Thymus (tissue), 11 donors: ENCODE data around the gene TSPEAR. TPM values are rescaled to one million over a fixed set of nuclear protein-coding genes. Genes with fewer than 3 reads are reported as not detected.

ENCODE experiments used
- DNase-seq, 9 donors: peaks; one replicate each; pipeline ENCODE4 v3.0.0-alpha.2; 2013; ENCODE audit warnings: low spot score in 9 of 9, low read depth in 6 of 9, missing footprints in 1 of 9
- H3K27ac ChIP-seq, 2 donors: one replicate each; pipeline ENCODE4 v1.5.1; 2013; ENCODE audit warnings: control low read depth in 1 of 2, low read depth in 1 of 2, low read length in 1 of 2, mild to moderate bottlenecking in 1 of 2, moderate library complexity in 1 of 2
- H3K27me3 ChIP-seq, 2 donors: one replicate each; pipeline ENCODE4 v1.5.1; 2013; ENCODE audit warnings: low read length in 1 of 2; ENCODE audit not compliant: control insufficient read depth in 2 of 2, insufficient read depth in 1 of 2
- H3K36me3 ChIP-seq, 2 donors: one replicate each; pipeline ENCODE4 v1.5.1; 2013; ENCODE audit warnings: low read length in 1 of 2, mild to moderate bottlenecking in 1 of 2, moderate library complexity in 1 of 2; ENCODE audit not compliant: control insufficient read depth in 2 of 2, insufficient read depth in 2 of 2
- H3K4me1 ChIP-seq, 2 donors: one replicate each; pipeline ENCODE4 v1.5.1; 2013; ENCODE audit warnings: low read length in 2 of 2; ENCODE audit not compliant: control insufficient read depth in 2 of 2, insufficient read depth in 2 of 2
- H3K4me3 ChIP-seq, 2 donors: one replicate each; pipeline ENCODE4 v1.5.1; 2013; ENCODE audit warnings: low read length in 2 of 2, control low read depth in 1 of 2, mild to moderate bottlenecking in 1 of 2
- H3K9me3 ChIP-seq, 2 donors: one replicate each; pipeline ENCODE4 v1.5.1; 2013; ENCODE audit warnings: low read length in 1 of 2, mild to moderate bottlenecking in 1 of 2; ENCODE audit not compliant: control insufficient read depth in 2 of 2, insufficient read depth in 1 of 2
- WGBS: extraction: QIAGEN DNeasy Blood & Tissue Kit; methylation state at CpG from one replicate; pipeline ENCODE4 v1.1.7; 2013; 5-methylcytosine and 5-hydroxymethylcytosine counted together
- polyA plus RNA-seq: library from polyadenylated mRNA; stranded (reverse); fragments of 200-250 nt; gene quantifications from one replicate; pipeline ENCODE4 v1.2.3, GENCODE V29; 2013
- total RNA-seq: library from RNA; stranded (reverse); fragments of 120-200 nt; gene quantifications from one replicate; pipeline ENCODE4 v1.2.4, GENCODE V29; 2013
- donor health status: healthy.

The TSPEAR gene
- total and polyA plus RNA-seq, 2 donors, result 0.07 to 0.38 TPM

GRCh38 chr21:44571296-44571695, 140.1 kb downstream of the TSPEAR start:
- 85% methylated on average over 4 of the region's 4 CpGs for WGBS
- no peak for DNase-seq
- no peak overlapping the region for H3K4me3 ChIP-seq

GRCh38 chr21:44569861-44570517, 141.4 kb downstream of the TSPEAR start:
- DNase-seq, result no peak
- no peak overlapping the region for H3K4me3 ChIP-seq
- 91% methylated on average over 12 of the region's 12 CpGs for WGBS
- peaks cover 0 to 2% of the 10 kb centered on the region in 2 donors for H3K27me3 ChIP-seq
- no peaks in the 10 kb centered on the region for H3K36me3 ChIP-seq
- no peaks in the 10 kb centered on the region for H3K4me1 ChIP-seq
- no peak overlapping the region for H3K27ac ChIP-seq
- H3K9me3 ChIP-seq, result peaks cover 0 to 14% of the 10 kb centered on the region in 2 donors

More at GRCh38 chr21:44571296-44571695, 140.1 kb downstream of the TSPEAR start:
- H3K27ac ChIP-seq, result no peak overlapping the region
- H3K36me3 ChIP-seq, result no peaks in the 10 kb centered on the region
- no peaks in the 10 kb centered on the region for H3K4me1 ChIP-seq
- peaks cover 0 to 14% of the 10 kb centered on the region in 2 donors for H3K9me3 ChIP-seq
- H3K27me3 ChIP-seq, result peaks cover 0 to 4% of the 10 kb centered on the region in 2 donors

GRCh38 chr21:44568667-44569556, 142.5 kb downstream of the TSPEAR start:
- WGBS, result 85% methylated on average over 27 of the region's 27 CpGs
- Histone ChIP-seq H3K36me3 (no peaks in the 10 kb centered on the region), H3K9me3 (peaks cover 0 to 14% of the 10 kb centered on the region in 2 donors), H3K4me1 (no peaks in the 10 kb centered on the region), H3K27ac (no peak overlapping the region), H3K27me3 (no peaks in the 10 kb centered on the region), H3K4me3 (no peak overlapping the region)
- DNase-seq, result no peak

DNA sequence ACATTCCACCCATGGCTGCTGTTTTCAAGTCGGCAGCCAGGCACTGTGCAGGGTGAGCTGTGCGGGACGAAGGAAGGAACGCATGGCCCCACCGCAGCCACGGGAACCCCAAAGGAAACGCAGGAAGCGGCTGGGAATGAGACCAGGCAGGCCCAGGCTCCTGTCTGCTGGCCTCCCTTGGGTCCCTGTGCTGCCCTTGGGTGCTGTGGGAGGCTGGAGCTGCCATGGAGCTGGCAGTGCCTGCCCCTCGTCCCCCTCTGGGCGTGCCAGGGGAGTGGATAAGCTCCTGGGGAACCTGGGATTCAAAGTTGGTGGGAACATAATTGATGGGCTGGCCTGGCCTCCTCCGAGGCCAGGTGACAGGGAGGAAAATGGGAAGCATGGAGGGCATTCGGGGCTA, 143.1 kb downstream of the TSPEAR start:
- H3K36me3 ChIP-seq, result no peaks in the 10 kb centered on the region
- no peaks in the 10 kb centered on the region for H3K4me1 ChIP-seq
- H3K4me3 ChIP-seq, result no peak overlapping the region
- no peak for DNase-seq
- H3K9me3 ChIP-seq, result peaks cover 0 to 14% of the 10 kb centered on the region in 2 donors
- 80% methylated on average over 12 of the region's 12 CpGs for WGBS
- H3K27ac ChIP-seq, result no peak overlapping the region
- H3K27me3 ChIP-seq, result no peaks in the 10 kb centered on the region

GRCh38 chr21:44567481-44568171, 143.7 kb downstream of the TSPEAR start:
- 95% methylated on average over 18 of the region's 18 CpGs for WGBS
- H3K4me1 ChIP-seq, result no peaks in the 10 kb centered on the region
- no peaks in the 10 kb centered on the region for H3K36me3 ChIP-seq
- H3K9me3 ChIP-seq, result peaks cover 0 to 14% of the 10 kb centered on the region in 2 donors
- no peak overlapping the region for H3K27ac ChIP-seq
- H3K4me3 ChIP-seq, result no peak overlapping the region
- no peak for DNase-seq
- no peaks in the 10 kb centered on the region for H3K27me3 ChIP-seq

- no peak overlapping the region for H3K4me3 ChIP-seq
- H3K36me3 ChIP-seq, result no peaks in the 10 kb centered on the region
- H3K9me3 ChIP-seq, result peaks cover 0 to 4% of the 10 kb centered on the region in 2 donors
- no peaks in the 10 kb centered on the region for H3K27me3 ChIP-seq
- WGBS, result 6% methylated on average over 1 of the region's 1 CpG
- H3K27ac ChIP-seq, result no peak overlapping the region
- H3K4me1 ChIP-seq, result no peaks in the 10 kb centered on the region
- DNase-seq, result no peak
Observed at GRCh38 chr21:44566403-44566802, 145.0 kb downstream of the TSPEAR start.

- WGBS, result 36% methylated on average over 1 of the region's 1 CpG
- H3K36me3 ChIP-seq, result no peaks in the 10 kb centered on the region
- no peaks in the 10 kb centered on the region for H3K4me1 ChIP-seq
- DNase-seq, result no peak
- H3K9me3 ChIP-seq, result no peaks in the 10 kb centered on the region
- no peak overlapping the region for H3K4me3 ChIP-seq
- H3K27ac ChIP-seq, result no peak overlapping the region
- no peaks in the 10 kb centered on the region for H3K27me3 ChIP-seq
Observed at GRCh38 chr21:44564886-44565598, 146.3 kb downstream of the TSPEAR start.

GRCh38 chr21:44564099-44564498, 147.3 kb downstream of the TSPEAR start:
- Histone ChIP-seq H3K27ac (no peak overlapping the region), H3K36me3 (no peaks in the 10 kb centered on the region), H3K4me3 (no peak overlapping the region), H3K27me3 (no peaks in the 10 kb centered on the region), H3K4me1 (no peaks in the 10 kb centered on the region), H3K9me3 (no peaks in the 10 kb centered on the region)
- WGBS, result 99% methylated on average over 1 of the region's 1 CpG
- no peak for DNase-seq
